Colonic mucosa (tissue), 4 donors: ENCODE results near the gene LRRC42. TPM values are rescaled to one million over a fixed set of nuclear protein-coding genes. Genes with fewer than 3 reads are reported as not detected.

ENCODE experiments used
- DNase-seq: peaks from one replicate; pipeline ENCODE4 v3.0.0-alpha.2; 2020
- H3K27ac ChIP-seq: fragments of 200-600 bp; one replicate; pipeline ENCODE4 v1.8.0; 2021
- H3K27me3 ChIP-seq: fragments of 200-600 bp; one replicate; pipeline ENCODE4 v1.8.0; 2021
- H3K36me3 ChIP-seq: fragments of 200-600 bp; one replicate; pipeline ENCODE4 v1.8.0; 2021
- H3K4me1 ChIP-seq: fragments of 200-600 bp; one replicate; pipeline ENCODE4 v1.8.0; 2021; ENCODE audit warnings: mild to moderate bottlenecking
- H3K4me3 ChIP-seq: fragments of 200-600 bp; one replicate; pipeline ENCODE4 v1.8.0; 2021
- H3K9ac ChIP-seq, 2 donors: one replicate each; pipeline ENCODE4 v1.7.0; 2013; ENCODE audit warnings: control low read depth in 2 of 2, low read depth in 2 of 2, low read length in 2 of 2
- H3K9me3 ChIP-seq: fragments of 200-600 bp; one replicate; pipeline ENCODE4 v1.8.0; 2021
- CTCF ChIP-seq: fragments of 200-600 bp; IDR thresholded peaks from one replicate; pipeline ENCODE4 v1.8.0; 2022; ENCODE audit warnings: antibody characterized with exemption, mild to moderate bottlenecking
- intact Hi-C: fragments of 100-400 bp; cut with DNase I; formaldehyde crosslinking; loops from one replicate; pipeline ENCODE4 v1.14.1; 2022
- total RNA-seq, 2 donors: library from RNA; stranded (reverse); fragmentation: NEBNext Ultra II Directional in 1 of 2; extraction: Animal tissue kit (Norgen Biotek cat#: 25700) in 1 of 2; gene quantifications; one replicate each; pipeline ENCODE4 v1.2.1, GENCODE V29; 2021
- donor health status: healthy.
- donor health status: DM: no; HTN: no; CAD: no.
- donor health status: DM: no; HTN: no; CAD: no.

Gene LRRC42
- total RNA-seq, 2 donors from 2014 or later, result 23.2 to 24.8 TPM

DNA sequence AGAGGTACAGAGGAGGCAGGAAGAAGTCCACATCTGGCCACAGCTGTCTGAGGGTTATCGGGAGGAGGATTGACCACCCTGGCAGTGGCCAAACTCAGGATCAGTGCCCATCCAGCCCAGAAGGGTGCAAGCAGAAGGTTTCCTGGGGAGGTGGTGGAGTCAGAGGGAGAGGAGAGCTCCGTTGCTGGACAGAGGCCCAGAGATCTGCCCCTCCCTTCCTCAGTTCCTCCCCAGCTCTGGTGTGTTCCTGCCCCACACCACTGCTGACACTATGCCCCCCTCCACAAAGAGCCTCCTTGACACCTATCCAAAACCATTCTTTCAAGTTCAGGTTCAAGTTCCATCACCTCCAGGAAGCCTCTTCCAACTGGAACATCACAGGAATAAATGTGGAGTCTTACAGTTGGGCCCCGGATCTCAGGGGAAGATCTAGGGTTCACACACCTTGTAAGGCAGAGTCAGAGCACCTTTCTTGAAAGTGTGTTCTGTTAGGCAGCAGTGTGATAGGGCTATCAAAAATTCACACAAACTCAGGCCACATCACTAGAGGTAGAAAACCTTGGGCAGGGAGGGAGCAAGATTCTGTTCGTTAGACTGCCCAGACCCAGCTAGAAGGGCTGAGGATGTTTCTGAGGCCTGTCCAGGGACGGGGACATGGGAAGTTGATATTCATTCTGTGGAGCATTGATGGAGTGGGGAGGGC is 64.4 kb downstream of the LRRC42 start:
- Histone ChIP-seq H3K4me3 (no peak overlapping the region), H3K27ac (no peak overlapping the region), H3K27me3 (no peaks in the 10 kb centered on the region), H3K36me3 (no peaks in the 10 kb centered on the region), H3K9ac (no peak overlapping the region), H3K4me1 (no peaks in the 10 kb centered on the region), H3K9me3 (no peaks in the 10 kb centered on the region)
- DNase-seq, result no peak
- intact Hi-C loops, result no loop called here
- no peak for TF ChIP-seq CTCF

- Histone ChIP-seq H3K9ac (no peak overlapping the region), H3K9me3 (no peaks in the 10 kb centered on the region), H3K36me3 (no peaks in the 10 kb centered on the region), H3K4me1 (no peaks in the 10 kb centered on the region), H3K4me3 (no peak overlapping the region), H3K27me3 (no peaks in the 10 kb centered on the region), H3K27ac (no peak overlapping the region)
- no peak for DNase-seq
- TF ChIP-seq CTCF, result no peak
- intact Hi-C loops, result no loop called here
These were observed 65.3 kb downstream of the LRRC42 start for GRCh38 chr1:54011316-54012007.

DNA sequence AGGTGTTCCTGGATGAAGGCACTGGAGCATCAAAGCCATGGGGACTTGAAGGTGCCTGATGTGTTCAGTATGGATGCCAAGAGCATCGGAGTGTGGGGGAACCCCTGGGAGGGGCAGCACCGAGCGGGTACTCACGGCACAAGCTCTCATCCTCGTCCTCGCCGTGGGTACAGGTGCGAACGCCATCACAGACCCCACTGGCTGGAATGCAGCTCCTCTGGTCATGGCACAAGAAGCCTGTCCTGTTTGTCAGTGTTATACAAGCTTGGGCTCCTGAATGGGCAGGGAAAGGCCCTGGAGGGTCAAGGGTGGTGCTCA is 65.8 kb downstream of the LRRC42 start:
- H3K9me3 ChIP-seq, result no peaks in the 10 kb centered on the region
- no peak overlapping the region for H3K27ac ChIP-seq
- TF ChIP-seq CTCF, result no peak
- H3K9ac ChIP-seq, result no peak overlapping the region
- H3K27me3 ChIP-seq, result no peaks in the 10 kb centered on the region
- no peaks in the 10 kb centered on the region for H3K4me1 ChIP-seq
- intact Hi-C loops, result no loop called here
- no peak for DNase-seq
- no peaks in the 10 kb centered on the region for H3K36me3 ChIP-seq
- no peak overlapping the region for H3K4me3 ChIP-seq

GRCh38 chr1:54012863-54013262 is 66.7 kb downstream of the LRRC42 start:
- Histone ChIP-seq H3K9me3 (no peaks in the 10 kb centered on the region), H3K4me1 (no peaks in the 10 kb centered on the region), H3K27ac (no peak overlapping the region), H3K36me3 (no peaks in the 10 kb centered on the region), H3K27me3 (no peaks in the 10 kb centered on the region), H3K4me3 (no peak overlapping the region), H3K9ac (no peak overlapping the region)
- intact Hi-C loops, result no loop called here
- no peak for DNase-seq
- TF ChIP-seq CTCF, result no peak

GRCh38 chr1:54013393-54014008 is 67.4 kb downstream of the LRRC42 start:
- no peak for TF ChIP-seq CTCF
- Histone ChIP-seq H3K27me3 (no peaks in the 10 kb centered on the region), H3K27ac (no peak overlapping the region), H3K4me1 (no peaks in the 10 kb centered on the region), H3K4me3 (no peak overlapping the region), H3K36me3 (no peaks in the 10 kb centered on the region), H3K9ac (no peak overlapping the region), H3K9me3 (no peaks in the 10 kb centered on the region)
- intact Hi-C loops, result no loop called here
- DNase-seq, result no peak
